C4-2B (cell line): ENCODE results near the gene COQ9.

ENCODE experiments used
- H3K27ac ChIP-seq: fragments of 450-650 bp; 2 replicates; pipeline ENCODE4 v1.5.1; 2017
- ZFX ChIP-seq: fragments of 450-650 bp; IDR thresholded peaks from 2 replicates; pipeline ENCODE4 v1.6.1; 2017
- TF ChIP-seq, protein P1 (sequence below): fragments of 450-650 bp; conservative IDR thresholded peaks from 2 replicates; pipeline ENCODE4 v1.5.1; 2017; ENCODE audit warnings: mild to moderate bottlenecking

Gene COQ9

DNA sequence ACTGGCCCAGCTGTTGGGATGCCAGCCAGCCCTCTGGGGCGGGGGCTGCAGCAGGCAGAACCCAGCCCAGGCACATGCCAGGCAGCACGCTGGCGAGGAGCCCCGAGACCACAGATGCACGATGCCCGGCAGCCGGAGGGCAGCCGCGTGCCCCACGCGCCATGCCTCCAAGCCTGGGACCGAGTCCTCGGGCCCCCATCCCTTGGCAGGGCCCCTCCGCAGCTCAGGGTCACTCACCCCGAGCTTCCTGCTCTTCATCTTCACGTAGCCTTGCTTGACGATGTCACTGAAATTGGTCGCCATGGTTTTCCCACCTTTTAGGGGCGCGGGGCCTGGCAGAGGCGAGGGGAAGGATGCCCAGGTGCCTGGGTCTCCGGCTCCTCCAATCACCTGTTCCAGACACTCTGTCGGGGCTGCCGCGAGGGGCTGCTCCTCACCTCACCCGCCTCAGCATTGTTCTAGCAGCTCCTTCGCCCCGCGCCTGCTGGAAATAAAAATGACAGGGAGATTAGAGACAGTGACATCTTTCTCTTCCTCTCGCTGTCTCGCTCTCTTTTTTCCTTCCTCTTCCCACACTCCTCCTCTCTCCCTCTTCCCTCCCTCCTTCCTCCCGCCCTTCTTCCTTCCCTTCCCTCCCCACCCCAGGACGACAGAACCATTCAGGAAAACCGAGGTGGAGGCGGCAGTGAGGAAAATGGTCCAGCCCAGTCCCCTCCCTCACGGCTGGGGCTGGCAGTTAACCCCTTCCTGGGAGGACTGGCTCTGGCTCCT is 32.1 kb downstream of the COQ9 start:
- H3K27ac ChIP-seq: no peak overlapping the region
- TF ChIP-seq, protein P1, sequence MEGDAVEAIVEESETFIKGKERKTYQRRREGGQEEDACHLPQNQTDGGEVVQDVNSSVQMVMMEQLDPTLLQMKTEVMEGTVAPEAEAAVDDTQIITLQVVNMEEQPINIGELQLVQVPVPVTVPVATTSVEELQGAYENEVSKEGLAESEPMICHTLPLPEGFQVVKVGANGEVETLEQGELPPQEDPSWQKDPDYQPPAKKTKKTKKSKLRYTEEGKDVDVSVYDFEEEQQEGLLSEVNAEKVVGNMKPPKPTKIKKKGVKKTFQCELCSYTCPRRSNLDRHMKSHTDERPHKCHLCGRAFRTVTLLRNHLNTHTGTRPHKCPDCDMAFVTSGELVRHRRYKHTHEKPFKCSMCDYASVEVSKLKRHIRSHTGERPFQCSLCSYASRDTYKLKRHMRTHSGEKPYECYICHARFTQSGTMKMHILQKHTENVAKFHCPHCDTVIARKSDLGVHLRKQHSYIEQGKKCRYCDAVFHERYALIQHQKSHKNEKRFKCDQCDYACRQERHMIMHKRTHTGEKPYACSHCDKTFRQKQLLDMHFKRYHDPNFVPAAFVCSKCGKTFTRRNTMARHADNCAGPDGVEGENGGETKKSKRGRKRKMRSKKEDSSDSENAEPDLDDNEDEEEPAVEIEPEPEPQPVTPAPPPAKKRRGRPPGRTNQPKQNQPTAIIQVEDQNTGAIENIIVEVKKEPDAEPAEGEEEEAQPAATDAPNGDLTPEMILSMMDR: no peak
- no peak for TF ChIP-seq ZFX

DNA sequence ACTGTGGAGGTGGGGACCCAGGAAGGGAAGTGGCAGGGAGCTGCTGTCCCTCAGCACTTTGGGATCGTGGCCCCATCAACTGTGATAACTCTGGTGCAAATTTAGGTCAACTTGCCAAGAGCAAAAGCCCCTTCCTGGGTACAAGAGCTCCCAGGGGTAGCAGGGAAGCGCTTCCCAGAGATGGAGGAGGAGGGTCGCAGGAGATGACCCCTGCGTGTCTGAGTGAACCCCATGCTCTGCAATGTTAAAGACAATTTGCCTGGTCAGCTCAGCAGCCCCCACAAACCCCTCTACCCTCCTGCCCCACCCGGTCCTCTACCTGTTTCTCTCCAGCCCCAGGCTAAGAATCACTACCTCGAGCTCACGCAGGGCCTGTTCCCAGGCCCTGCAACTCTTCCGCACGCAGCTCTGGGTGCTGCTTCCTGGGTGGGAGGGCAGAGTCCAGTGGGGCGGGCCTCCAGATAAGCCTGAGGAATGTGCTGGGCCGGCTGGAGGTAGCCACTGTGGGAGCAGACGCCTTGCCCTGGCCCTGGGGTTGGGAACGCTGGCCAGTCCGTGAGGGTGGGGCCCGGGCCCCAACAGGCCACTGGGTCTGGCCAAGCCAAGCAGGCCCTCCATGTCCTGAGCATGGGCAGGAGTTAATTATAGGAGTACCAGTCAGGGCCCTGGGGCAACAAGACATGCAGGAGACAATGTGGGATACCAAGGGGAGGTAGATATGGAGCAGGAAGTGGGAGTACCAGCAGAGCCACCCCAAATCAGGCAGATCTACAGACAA is 32.9 kb downstream of the COQ9 start:
- no peak for TF ChIP-seq ZFX
- TF ChIP-seq, protein P1: no peak
- H3K27ac ChIP-seq: no peak overlapping the region

DNA sequence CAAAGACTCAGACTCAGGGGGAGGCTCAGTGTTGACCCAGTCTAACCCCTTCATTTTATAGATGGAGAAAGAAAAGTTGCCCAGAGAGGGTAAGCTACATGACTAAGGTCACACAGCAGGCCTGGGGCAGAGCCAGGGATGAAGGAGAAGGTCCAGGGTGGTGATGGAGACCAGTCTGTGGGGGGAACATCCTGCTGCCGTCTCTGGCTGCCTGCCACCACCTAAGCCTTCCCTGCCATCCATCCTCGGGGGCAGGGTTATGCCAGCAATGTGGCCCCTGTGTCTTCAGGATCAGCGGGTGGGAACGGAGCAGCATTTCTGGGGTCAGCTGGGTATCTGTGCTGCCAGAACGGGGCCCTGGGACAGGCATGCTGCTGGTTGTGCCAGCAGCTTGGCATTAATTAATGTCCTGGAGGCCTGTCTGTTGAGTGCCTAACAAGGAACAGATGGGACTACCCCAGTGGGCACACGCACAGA is 33.5 kb downstream of the COQ9 start:
- no peak overlapping the region for H3K27ac ChIP-seq
- TF ChIP-seq, protein P1: no peak
- no peak for TF ChIP-seq ZFX

DNA sequence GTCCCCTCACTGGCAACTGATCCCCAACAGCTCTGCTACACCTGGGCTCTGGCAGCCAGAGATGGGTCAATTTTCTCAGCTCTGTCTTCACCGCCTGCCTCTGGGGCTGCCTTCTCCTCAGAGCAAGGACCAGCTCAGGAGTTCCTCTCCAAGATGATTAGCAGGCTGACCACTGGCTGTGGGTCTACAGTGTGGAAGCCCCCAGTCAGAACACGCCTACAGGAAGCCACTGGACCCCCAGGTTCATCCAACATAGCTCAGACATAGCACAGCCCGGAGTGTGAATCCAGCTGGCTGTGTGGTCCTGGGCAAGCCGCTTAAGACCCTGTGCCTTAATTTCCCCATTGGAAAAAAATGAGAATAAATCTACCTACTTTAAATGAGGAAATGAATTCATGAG is 34.1 kb downstream of the COQ9 start:
- H3K27ac ChIP-seq: no peak overlapping the region
- no peak for TF ChIP-seq ZFX

DNA sequence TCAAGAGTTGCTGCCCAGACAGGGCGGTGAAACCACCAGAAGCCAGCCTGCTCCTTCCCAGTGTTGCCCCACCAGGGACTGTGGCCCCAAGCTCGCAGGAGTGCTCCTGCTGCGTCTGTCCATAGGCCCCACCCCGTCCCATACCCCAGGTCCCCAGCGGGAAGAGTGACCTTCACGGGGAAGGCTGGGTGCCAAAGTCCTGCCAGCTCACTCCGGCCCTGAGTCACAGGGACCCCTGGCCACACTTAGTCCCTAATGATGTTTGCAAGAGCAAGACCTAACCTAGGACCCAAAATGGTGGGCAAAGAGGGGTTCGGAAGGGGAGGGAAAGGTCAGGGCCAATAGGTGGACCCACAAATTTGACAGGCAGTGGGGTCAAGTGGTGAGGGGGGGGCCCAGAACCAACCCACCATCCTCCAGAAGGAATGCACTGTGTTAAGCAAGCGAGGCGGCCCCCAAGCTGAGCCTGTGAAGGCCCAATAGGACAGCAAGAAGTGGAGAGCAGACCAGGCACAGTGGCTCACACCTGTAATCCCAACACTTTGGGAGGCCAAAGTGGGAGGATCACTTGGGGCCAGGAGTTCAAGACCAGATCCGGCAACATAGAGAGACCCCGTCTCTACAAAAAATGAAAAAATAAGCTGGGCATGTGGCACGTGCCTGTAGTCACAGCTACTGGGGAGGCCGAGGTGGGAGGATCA is 35.7 kb downstream of the COQ9 start:
- TF ChIP-seq ZFX: no peak
- TF ChIP-seq, protein P1: no peak
- no peak overlapping the region for H3K27ac ChIP-seq

DNA sequence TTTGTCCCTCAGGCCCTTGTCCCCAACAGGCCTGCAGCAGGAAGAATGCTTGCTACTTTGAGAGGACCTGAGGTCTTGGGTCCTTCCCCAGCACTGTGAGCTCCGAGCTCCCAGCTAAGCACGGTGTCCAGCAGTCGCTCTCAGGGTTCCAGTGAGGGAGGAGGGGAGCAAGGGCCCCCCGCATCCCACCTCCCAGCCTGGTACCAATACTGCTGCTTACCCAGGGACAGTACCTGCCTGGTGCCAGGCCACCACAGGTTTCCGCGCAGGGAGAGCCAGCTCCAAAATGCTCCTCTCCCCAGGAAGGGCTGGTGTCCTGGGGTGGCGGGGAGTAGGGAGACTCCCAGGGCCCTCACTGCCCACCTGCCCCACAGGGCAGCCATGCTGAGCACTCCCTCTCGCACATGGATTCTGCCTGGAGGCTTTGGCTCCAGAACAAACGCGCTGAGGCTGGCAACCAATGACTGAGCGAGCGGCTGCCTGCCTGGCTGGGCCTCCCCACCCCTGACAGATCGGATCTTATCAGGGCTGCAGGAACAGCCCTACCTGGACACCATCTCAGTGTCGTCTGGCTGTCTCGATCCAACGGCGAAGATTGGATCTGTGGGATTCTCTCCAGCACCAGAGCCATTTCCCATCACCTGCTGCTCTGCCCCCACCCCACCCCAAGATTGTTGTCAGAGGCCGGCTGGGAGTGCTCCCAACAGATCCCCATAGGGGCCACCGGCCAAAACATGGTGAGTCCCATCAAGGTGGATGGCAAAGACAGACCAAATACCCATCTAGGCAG is 36.6 kb downstream of the COQ9 start:
- TF ChIP-seq, protein P1: no peak
- no peak for TF ChIP-seq ZFX
- no peak overlapping the region for H3K27ac ChIP-seq

DNA sequence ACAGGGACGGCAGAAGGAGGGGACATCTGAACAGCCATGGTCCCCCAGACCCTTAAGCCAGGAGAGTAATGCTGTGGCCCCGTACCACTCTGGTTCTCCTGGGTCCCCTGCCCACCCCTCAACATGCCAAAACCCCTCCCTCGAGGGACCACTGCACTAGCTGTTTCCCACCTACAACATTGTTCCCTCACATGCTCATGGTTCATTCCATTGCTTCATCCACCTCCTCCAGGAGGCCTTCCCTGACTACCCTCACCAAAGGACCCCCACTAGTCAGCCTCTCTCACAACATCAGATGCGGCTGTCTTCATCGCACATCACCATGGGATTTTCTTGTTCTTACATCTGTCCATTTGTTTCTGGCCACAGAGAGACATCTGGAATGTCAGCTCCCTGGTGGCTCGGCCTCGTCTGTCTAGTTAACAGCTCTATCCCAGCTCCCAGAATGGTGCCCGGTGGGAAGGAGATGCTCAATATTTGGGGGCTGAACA is 37.3 kb downstream of the COQ9 start:
- TF ChIP-seq, protein P1: no peak
- TF ChIP-seq ZFX: no peak
- H3K27ac ChIP-seq: no peak overlapping the region
